ENCODE measurements around the gene DOC2A. TPM values are rescaled to one million over a fixed set of nuclear protein-coding genes. Genes with fewer than 3 reads are reported as not detected.
"Not testable (repeated sequence)": the region's sequence is repeated elsewhere in the genome, so short reads cannot be mapped to it uniquely, and the experiment has no call there.

The DOC2A gene
- total and polyA plus RNA-seq, 2 donors (not counting 1 experiment from before 2014, with no cell fraction given) = not detected

GRCh38 chr16:29961127-29961478 is 49.7 kb downstream of the DOC2A start:
- DNase-seq = no peak
- Mint-ChIP-seq H3K27ac (peak overlapping the region; percentile 91), H3K4me1 (peaks cover 19% of the 10 kb centered on the region), H3K4me3 (peak overlapping the region; percentile 90), H3K27me3 (no peaks in the 10 kb centered on the region), H3K9me3 (ENCODE audit: insufficient read depth) (no peaks in the 10 kb centered on the region)
- intact Hi-C loops (cut with micrococcal nuclease) = loop anchor here (1.0 to 5.0 kb wide), 2 partner anchors 35 to 1111 kb away; partner anchors contain the start of genes INO80E, ZNF646 and ZNF668
- WGBS (ENCODE audit: insufficient coverage) = 85% methylated on average over 4 of the region's 10 CpGs
- Histone ChIP-seq H3K4me2 (replicated peaks; ENCODE audit: low read depth, low read length, poor library complexity, severe bottlenecking) (peak overlapping the region; percentile 98), H3K36me3 (replicated peaks in 1 of 2; ENCODE audit: control extremely low read depth in 1 of 2, control insufficient read depth in 1 of 2, extremely low read depth in 1 of 2, insufficient read depth in 2 of 2, low read length in 1 of 2) (no peaks in the 10 kb centered on the region), H3K79me2 (ENCODE audit: control insufficient read depth, insufficient read depth, low read length) (peaks cover 6% of the 10 kb centered on the region), H3K4me1 (ENCODE audit: control insufficient read depth in 2 of 2, insufficient read depth in 2 of 2, low read length in 2 of 2) (peaks cover 13 to 19% of the 10 kb centered on the region in 2 donors), H4K20me1 (ENCODE audit: control insufficient read depth, insufficient read depth, low read length, poor library complexity, severe bottlenecking) (no peaks in the 10 kb centered on the region), H3K4me3 (ENCODE audit: control extremely low read depth in 1 of 5, extremely low read depth in 1 of 5, insufficient read depth in 1 of 5, low read depth in 2 of 5, low read length in 4 of 5) (peak overlapping the region; percentile 5 to 86 (median 76)), H2AFZ (ENCODE audit: insufficient read depth, low read depth, low read length, poor library complexity, severe bottlenecking) (peak overlapping the region; percentile 95), H3K9ac (ENCODE audit: low read length) (peak overlapping the region; percentile 86), H3K27ac (ENCODE audit: low read length in 2 of 2) (peak overlapping the region; percentile 53 to 88), H3K27me3 (replicated peaks in 1 of 4; ENCODE audit: control extremely low read depth in 1 of 4, control insufficient read depth in 3 of 4, insufficient read depth in 4 of 4, low read length in 3 of 4) (no peaks in the 10 kb centered on the region), H3K9me3 (ENCODE audit: control extremely low read depth in 1 of 3, control insufficient read depth in 2 of 3, insufficient read depth in 1 of 3, low read length in 2 of 3) (no peaks in the 10 kb centered on the region)
- ATAC-seq (ENCODE audit: low read depth) = no peak
- CTCF ChIA-PET = interaction anchor here (0.5 to 2.2 kb wide), 8 partner anchors 12 to 444 kb away, joined by 3 to 14 read pairs (median 3); partner anchors contain the start of genes KCTD13 and TAOK2
- TF ChIP-seq EZH2 (IDR thresholded peaks at IDR 0.05; ENCODE audit: borderline replicate concordance, insufficient read depth, low read depth, low read length, poor library complexity, severe bottlenecking) = no peak
- no peak for TF ChIP-seq CTCF (IDR thresholded peaks at IDR 0.05)
- POLR2A ChIA-PET = interaction anchor here (0.7 to 2.7 kb wide), 6 partner anchors 11 to 787 kb away, joined by 3 to 16 read pairs (median 6); partner anchors contain the start of genes CDIPT, KCTD13, PHKG2 and TAOK2

- H3K9me3 Mint-ChIP-seq (ENCODE audit: insufficient read depth); H4K20me1 ChIP-seq (ENCODE audit: control insufficient read depth, insufficient read depth, low read length, poor library complexity, severe bottlenecking); H3K4me2 ChIP-seq (replicated peaks; ENCODE audit: low read depth, low read length, poor library complexity, severe bottlenecking); H3K4me3 ChIP-seq (ENCODE audit: control extremely low read depth in 1 of 5, extremely low read depth in 1 of 5, insufficient read depth in 1 of 5, low read depth in 2 of 5, low read length in 4 of 5); H3K79me2 ChIP-seq (ENCODE audit: control insufficient read depth, insufficient read depth, low read length); H3K36me3 ChIP-seq (replicated peaks in 1 of 2; ENCODE audit: control extremely low read depth in 1 of 2, control insufficient read depth in 1 of 2, extremely low read depth in 1 of 2, insufficient read depth in 2 of 2, low read length in 1 of 2); H3K9ac ChIP-seq (ENCODE audit: low read length); H2AFZ ChIP-seq (ENCODE audit: insufficient read depth, low read depth, low read length, poor library complexity, severe bottlenecking); H3K27me3 Mint-ChIP-seq; H3K27ac Mint-ChIP-seq; CTCF ChIA-PET; POLR2A ChIA-PET; DNase-seq; H3K27ac ChIP-seq (ENCODE audit: low read length in 2 of 2); H3K9me3 ChIP-seq (ENCODE audit: control extremely low read depth in 1 of 3, control insufficient read depth in 2 of 3, insufficient read depth in 1 of 3, low read length in 2 of 3); ATAC-seq (ENCODE audit: low read depth); H3K27me3 ChIP-seq (replicated peaks in 1 of 4; ENCODE audit: control extremely low read depth in 1 of 4, control insufficient read depth in 3 of 4, insufficient read depth in 4 of 4, low read length in 3 of 4): not testable (repeated sequence)
- Mint-ChIP-seq H3K4me3 (peak overlapping the region; percentile 26), H3K4me1 (peaks cover 17% of the 10 kb centered on the region)
- peaks cover 13 to 19% of the 10 kb centered on the region in 2 donors for H3K4me1 ChIP-seq (ENCODE audit: control insufficient read depth in 2 of 2, insufficient read depth in 2 of 2, low read length in 2 of 2)
- intact Hi-C loops (cut with micrococcal nuclease) = loop anchor here (5.0 kb wide), 1 partner anchor 1112 kb away; the partner anchor contains the start of genes ZNF646 and ZNF668
- WGBS (ENCODE audit: insufficient coverage) = no CpG with 5 or more reads among the region's 4 CpGs
These were observed 51.0 kb downstream of the DOC2A start for GRCh38 chr16:29959821-29960220.

Measured in B cell (primary cell).